ENCODE measurements around the gene LPP.

DNA sequence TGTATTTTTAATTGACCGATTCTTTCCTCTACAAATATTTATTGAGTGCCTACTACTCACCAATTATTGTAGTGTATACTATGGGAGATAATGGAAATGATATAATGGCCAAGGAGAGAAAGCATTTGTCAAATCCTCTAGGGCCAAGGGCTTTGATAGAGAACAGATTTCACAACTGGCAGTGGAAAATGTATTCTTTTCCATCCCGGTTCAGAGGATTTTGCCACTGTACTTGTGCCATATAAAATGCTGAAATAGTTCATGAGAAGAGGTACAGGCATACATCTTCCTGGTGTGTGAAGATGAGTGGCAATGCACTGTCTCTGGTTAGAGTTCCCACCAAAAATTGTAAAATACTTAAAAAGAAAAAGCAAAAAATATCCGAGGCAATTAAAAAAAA lies 566.3 kb downstream of the LPP start:
- TF ChIP-seq, protein P1, sequence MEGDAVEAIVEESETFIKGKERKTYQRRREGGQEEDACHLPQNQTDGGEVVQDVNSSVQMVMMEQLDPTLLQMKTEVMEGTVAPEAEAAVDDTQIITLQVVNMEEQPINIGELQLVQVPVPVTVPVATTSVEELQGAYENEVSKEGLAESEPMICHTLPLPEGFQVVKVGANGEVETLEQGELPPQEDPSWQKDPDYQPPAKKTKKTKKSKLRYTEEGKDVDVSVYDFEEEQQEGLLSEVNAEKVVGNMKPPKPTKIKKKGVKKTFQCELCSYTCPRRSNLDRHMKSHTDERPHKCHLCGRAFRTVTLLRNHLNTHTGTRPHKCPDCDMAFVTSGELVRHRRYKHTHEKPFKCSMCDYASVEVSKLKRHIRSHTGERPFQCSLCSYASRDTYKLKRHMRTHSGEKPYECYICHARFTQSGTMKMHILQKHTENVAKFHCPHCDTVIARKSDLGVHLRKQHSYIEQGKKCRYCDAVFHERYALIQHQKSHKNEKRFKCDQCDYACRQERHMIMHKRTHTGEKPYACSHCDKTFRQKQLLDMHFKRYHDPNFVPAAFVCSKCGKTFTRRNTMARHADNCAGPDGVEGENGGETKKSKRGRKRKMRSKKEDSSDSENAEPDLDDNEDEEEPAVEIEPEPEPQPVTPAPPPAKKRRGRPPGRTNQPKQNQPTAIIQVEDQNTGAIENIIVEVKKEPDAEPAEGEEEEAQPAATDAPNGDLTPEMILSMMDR (IDR thresholded peaks at IDR 0.05; ENCODE audit: insufficient read depth, low read length, poor library complexity, severe bottlenecking) = no peak
- TF ChIP-seq EZH2phosphoT487 (conservative IDR thresholded peaks at IDR 0.05; ENCODE audit: low read length) = no peak

Data from SU-DHL-6 (cell line).